IPS DF 4.7 (cell line): ENCODE data around the gene AMER1.
"Not testable (repeated sequence)": the region's sequence is repeated elsewhere in the genome, so short reads cannot be mapped to it uniquely, and the experiment has no call there.

ENCODE experiments used
- DNase-seq: peaks from one replicate; pipeline ENCODE4 v3.0.0-alpha.2; 2013; ENCODE audit warnings: low spot score; ENCODE audit errors: extremely low read depth

The AMER1 gene

DNA sequence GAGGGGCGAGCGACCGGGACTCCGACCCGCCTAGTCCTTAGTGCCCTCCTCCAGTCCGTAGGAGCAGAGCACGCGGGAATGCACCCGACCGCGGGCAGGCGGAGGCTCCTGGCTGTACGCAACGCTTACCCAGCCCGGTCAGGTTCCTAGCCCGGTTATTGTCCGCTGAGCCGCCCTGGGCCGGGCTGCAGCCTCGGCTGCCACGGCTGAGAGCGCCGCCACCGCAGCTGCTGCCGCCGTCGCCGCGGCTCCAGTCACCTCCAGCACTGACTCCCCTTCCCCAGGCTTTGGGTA is at the start of gene AMER1:
TSS of gene AMER1 (minus strand) at position 268 of the 294 bp plus-strand sequence. CDS start 12,422 bp downstream, outside the sequence.
- DNase-seq: no peak

GRCh38 chrX:64230123-64230970 is 24.8 kb upstream of the AMER1 start, which contains the start of gene ASB12:
TSS of gene ASB12 (minus strand) at chrX:64230607. CDS start at chrX:64225650, 4,957 bp downstream.
- DNase-seq: no peak

DNA sequence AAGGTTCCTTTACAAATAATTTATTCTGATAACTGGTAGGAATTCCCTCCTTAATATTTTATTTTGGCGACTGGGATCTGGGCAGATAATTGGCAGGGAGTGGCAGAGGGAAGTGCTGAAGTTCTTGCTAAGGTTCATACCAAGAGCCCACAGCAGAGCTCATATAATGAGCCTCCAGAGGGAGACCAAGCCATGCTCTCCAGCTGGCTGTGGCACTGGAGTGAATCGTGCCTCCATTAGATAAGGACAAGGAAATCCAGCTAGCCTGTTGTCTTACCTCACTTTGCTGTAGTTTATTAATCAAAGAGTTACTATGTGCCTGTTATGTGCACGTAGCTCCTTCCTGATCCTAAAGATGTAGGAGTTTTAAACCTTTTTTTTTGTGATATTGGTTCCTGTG is 23.6 kb upstream of the AMER1 start:
- DNase-seq: no peak

- DNase-seq: no peak
Observed at GRCh38 chrX:64218023-64218422, 12.5 kb upstream of the AMER1 start.

- DNase-seq: not testable (repeated sequence)
Observed at GRCh38 chrX:64213989-64214388, 8.5 kb upstream of the AMER1 start.

DNA sequence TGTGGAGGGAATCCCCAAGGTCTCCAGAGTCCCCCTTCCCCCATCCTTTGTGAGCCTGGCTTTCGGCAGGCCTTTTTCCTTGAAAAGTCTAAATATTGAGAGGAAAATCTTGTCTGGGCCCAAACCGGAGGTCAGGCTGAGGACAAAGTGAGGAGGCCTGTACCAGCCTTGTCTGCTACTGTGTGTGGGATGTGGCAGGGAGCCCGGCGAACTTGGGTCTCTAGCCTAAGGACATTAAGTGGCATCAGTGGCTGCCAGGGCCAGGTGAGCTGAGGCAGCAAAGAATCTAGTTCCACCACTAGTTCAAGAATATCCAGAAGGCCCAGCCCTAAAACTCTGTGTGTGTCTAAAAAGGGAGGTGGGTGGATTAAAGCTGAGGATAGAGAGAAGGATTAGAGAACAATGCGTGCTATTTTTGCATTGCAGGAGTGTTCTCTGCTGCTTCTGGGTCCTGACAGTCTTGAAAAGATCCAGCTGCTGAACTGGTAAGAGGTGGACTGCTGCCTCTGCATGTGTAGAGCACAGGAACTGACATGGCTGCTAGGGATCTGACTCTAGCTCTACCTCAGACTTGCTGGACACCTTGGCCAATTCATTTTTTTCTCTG is 1.2 kb upstream of the AMER1 start:
- no peak for DNase-seq

GRCh38 chrX:64205735-64206501 is 410 bp upstream of the AMER1 start:
- DNase-seq: no peak

DNA sequence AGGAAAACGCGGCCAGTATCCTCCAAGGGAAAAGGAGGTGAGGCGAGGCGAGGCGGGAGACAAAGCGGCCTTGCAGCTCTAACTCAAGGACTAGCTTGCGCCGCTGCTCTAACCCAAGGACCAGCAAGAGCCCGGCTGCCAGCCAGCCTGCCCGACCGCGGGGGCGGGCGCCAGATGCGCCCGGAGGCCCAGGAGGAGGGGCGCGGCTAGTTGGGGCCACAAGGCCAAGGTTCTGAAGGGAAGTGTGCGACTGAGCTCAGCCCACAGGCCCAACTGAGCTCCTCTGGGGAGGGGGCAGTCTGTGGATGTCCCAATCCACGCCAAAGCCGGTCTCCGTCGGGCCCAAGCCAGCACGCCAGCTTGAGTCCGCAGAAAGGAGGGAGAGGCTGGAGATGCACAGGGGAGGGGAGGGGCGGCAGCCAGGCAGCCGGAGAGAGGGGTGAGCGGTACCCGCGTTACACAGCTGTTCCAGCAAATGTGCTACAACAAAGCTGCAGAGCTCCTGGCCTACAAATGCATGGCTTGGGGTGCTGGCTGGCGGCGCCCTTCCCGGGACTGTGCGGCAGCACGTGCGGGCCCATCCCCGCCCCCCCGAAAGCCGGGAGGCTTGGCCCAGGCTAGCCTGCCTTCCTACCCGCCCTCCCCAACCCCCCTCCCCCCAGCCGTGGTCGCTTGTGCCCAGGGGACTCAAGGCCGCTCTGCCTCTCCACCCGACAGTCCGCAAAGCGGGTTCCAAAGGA is 637 bp downstream of the AMER1 start:
- no peak for DNase-seq

- no peak for DNase-seq
Observed at GRCh38 chrX:64204252-64204651, 1.3 kb downstream of the AMER1 start.

DNA sequence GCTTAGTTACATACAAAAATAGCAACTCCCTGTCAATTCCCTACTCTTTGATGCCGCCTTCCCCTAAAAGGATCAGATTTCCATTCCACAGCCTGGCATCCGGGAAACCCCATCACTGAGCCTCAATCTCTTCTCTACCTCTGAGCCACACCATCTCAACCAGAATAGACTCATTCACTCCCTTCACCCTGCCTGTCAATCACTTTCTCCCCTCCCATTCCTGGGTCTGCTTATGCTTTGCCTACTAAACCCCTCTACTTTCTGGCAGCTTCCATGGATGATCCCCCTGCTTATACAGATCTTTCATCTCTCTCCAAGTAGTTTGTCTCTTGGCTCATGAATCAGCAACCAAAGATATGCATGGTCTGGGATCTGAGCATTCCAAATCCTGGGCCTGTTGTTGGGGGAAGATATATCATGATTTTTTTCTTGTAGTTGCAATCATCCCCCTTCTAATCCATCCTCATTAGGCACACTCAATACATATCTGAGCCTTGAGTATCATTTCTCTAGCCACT is 2.6 kb downstream of the AMER1 start:
- no peak for DNase-seq

DNA sequence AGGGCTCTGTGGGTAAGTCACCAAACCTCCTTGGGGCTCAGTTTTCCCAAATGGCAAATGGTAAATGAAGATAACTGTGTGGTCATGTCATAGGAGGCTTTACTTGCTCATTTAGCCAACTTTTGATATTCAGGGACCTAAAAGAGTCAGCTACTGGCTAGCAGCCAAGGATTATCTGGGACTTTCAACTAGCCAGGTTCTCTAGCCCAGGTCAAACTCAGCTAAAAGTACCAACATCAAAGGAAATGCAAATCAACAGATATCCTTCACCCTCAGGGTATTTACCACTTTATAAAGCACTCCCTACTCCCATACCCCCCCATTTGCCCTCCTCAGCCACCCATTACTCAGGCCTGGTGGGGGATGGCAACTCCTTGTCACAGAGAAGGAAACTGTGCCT is 7.5 kb downstream of the AMER1 start:
- DNase-seq: no peak

- DNase-seq: no peak
Observed at GRCh38 chrX:64196606-64197005, 8.9 kb downstream of the AMER1 start.

DNA sequence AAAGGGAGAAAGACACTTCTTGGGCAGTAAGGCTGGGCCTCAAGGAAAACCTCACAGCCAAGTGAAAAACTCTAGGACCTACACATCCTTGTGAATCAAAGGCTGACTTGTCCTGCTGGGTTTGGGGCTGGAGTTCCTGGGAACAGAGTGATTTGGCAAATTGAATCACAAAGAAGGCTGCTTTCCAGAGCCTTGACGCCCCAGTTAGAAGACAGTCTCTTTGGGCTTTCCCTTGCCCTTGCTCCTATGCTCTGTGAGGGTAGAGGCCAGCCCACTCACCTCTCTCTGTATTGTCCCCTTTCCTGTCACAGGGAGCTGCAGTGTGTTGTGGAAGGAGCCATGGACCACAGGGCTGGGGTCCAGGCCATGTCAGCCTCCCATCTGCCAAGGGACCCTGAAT is 9.6 kb downstream of the AMER1 start:
- DNase-seq: no peak

- no peak for DNase-seq
Observed at GRCh38 chrX:64192673-64193072, 12.8 kb downstream of the AMER1 start.

DNA sequence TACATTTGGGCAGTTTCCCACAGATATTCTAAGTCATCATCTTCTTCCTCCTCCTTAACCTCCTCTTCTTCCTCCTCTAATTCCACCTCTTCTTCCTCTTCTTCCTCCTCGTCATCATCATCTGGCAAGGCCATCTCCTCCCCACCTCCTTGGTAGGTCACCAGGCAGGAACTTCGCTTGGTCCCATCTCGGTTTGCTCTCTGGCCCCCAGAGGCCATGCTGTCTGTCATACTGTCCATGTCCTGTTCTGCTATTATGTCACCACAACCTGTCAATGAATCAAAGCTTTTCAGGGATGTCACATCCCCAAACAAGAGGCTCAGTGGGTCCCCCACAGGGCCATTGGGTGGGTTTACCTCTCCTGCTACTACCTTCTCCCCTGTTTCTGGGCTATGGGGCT is 13.5 kb downstream of the AMER1 start:
- DNase-seq: no peak

- DNase-seq: no peak
Observed at GRCh38 chrX:64191281-64192010, 14.1 kb downstream of the AMER1 start.

DNA sequence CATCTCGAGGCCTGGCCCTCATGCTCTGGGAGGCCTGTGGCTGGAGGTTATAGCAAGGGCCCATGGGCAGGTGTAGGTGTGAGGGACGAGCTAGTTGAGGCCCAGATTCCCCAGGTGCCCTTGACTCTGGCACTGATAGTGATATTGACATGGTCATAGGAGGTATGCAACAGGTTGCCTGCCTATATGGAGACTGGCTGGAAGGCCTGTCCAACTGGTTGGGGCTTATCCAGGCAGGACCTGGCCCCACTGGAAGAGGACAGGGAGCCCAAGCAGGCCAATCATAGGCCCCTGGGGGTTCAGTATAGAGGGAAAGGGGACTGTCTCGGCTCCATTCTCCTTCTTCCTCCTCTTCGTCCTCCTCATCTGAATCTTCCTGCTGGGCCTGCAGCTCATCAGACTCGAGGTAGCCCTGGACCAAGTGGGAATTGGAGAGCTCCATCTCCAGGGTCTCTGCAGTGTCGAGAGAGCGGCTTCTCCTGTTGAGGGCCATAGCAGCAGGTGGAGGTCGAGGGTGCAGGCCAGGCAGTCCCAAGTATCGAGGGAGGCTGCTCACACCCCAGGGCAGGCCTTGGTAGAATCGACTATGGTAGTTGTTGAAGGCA is 15.3 kb downstream of the AMER1 start:
- DNase-seq: no peak

GRCh38 chrX:64188901-64189300 is 16.6 kb downstream of the AMER1 start:
- no peak for DNase-seq

DNA sequence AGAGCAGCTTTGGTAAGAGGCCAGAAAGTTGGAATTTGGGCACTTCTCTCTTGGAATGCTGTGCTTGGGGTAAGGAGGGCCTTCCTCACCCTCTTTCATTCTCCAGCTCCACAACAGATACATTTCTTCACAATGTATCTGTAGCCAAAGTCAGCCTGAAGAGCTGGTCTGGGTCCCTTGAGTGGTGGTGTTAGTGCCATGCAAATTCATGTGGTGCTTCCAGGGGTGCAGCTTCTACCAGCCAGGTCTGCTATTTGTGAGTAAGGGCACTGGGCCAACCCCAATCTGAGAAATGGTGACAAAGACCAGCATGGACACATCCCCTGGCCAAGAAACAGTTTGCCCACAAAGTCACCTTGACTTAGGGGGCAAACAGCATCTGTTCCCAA is 17.8 kb downstream of the AMER1 start:
- no peak for DNase-seq
